HG03039 (cell line): ENCODE results near the gene NRXN2.

Source experiments
- ATAC-seq: cut with Tn5 transposase; IDR thresholded peaks from one replicate; pipeline ENCODE4 v1.9.1; 2021; ENCODE audit warnings: mild to moderate bottlenecking, moderate library complexity; ENCODE audit not compliant: unreplicated experiment

Gene NRXN2

GRCh38 chr11:64744544-64745188, 21.7 kb upstream of the NRXN2 start:
- ATAC-seq, result no peak

GRCh38 chr11:64743591-64744543, 20.9 kb upstream of the NRXN2 start, which contains the start of gene RASGRP2:
Gene RASGRP2 (minus strand): TSS chr11:64744142. CDS start chr11:64742866, 1,276 bp downstream.
- no peak for ATAC-seq

- ATAC-seq, result no peak
Measured at GRCh38 chr11:64742889-64743590, 20.0 kb upstream of the NRXN2 start.

- ATAC-seq, result no peak
Measured at GRCh38 chr11:64742087-64742888, 19.3 kb upstream of the NRXN2 start.

DNA sequence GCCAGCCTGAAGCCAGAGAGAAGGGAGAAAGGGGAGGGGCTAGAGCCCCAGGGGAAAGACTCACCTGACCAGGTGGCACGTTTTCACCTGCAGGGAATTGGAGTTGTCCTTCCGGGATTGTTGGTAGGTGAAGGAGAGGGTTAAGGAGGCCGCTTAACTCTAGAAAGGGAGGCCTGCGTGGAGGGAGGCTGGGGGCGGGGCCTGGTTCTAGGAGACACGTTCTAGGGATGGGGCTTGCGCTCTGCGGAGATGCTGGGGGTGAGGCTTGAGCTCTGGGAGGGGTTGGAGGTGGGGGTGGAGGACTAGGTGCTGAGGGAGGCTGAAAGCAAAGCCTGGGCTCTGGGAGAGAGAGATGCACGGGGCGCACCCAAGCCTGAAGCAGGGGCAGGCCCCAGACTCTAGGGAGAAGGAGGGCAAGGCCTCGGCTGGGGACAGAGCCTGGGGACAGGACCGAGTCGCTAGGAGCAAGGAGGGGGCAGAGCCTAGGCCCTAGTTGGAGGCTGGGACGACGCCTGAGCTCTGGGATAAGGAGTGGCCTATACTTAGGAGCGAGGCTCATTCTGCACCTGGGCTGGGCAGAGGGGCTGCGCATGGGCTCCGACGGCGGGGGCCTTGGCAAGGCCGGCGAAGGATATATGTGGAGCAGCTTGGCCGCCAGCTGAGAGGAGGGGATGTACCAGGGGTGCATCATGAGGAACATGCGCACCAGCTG, 18.5 kb upstream of the NRXN2 start:
- ATAC-seq, result no peak

- no peak for ATAC-seq
Measured at GRCh38 chr11:64739871-64740270, 16.9 kb upstream of the NRXN2 start.

DNA sequence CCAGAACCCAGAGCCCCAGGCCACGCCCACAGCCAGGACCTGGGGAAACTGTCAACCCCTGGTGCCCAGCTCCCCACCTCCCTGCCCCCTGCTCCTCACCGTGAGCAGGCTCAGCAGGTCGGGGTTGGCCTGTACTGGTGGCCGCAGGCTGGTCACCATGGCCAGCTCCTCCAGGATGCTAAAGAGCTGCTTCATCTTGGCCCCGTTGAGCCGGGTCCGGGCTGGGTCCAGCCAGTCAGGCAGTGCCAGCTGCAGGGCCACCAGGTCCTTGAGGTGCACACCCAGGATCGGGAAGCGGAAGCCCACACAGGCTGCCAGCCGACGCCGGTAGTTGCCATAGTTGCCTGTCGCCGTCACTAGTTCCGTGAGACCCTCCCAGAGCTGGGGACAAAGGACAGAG, 13.7 kb upstream of the NRXN2 start:
- no peak for ATAC-seq

DNA sequence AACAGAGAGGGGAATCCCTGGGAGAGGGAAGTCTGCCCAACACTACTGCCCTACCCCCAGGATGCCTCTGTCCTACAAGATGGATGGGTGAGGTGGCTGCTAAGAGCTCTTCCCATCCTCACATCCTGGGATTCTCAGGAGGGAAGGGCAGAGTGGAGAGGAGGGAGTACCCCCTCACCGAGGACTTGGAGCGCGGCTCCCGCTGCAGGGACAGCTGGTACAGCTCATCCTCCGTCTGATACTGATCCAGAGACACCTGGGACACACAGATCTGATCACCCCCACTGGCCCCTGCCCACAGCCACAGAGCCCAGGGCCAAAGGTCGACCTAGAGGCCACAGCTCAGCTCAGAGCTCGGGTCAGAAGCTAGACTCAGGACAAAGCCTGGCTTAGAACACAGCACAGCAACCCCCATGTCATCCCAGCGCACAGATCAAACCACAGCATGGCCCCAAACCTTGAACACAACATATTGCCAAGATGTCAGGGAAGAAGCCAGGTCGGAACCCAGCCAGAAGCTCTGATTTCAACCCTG, 12.8 kb upstream of the NRXN2 start:
- ATAC-seq, result no peak

GRCh38 chr11:64734811-64735724, 12.1 kb upstream of the NRXN2 start:
- ATAC-seq, result no peak

GRCh38 chr11:64731601-64732000, 8.6 kb upstream of the NRXN2 start:
- ATAC-seq, result no peak

GRCh38 chr11:64729851-64730382, 6.9 kb upstream of the NRXN2 start:
- no peak for ATAC-seq

GRCh38 chr11:64728757-64729365, 5.9 kb upstream of the NRXN2 start:
- no peak for ATAC-seq

GRCh38 chr11:64726867-64727530, 4.0 kb upstream of the NRXN2 start:
- no peak for ATAC-seq

- no peak for ATAC-seq
Measured at GRCh38 chr11:64726211-64726641, 3.2 kb upstream of the NRXN2 start.

- no peak for ATAC-seq
Measured at GRCh38 chr11:64724863-64725532, 2.0 kb upstream of the NRXN2 start.

- ATAC-seq, result no peak
Measured at GRCh38 chr11:64723907-64724862, 1.2 kb upstream of the NRXN2 start.
